HCT116 (cell line): ENCODE measurements around the gene LZTR1.

ENCODE experiments used
- CEBPB ChIP-seq: IDR thresholded peaks from 2 replicates; pipeline ENCODE4 v1.6.1; 2012; ENCODE audit warnings: low read depth
- EGR1 ChIP-seq: IDR thresholded peaks from 2 replicates; pipeline ENCODE4 v1.6.1; 2012; ENCODE audit warnings: low read depth
- EZH2 ChIP-seq: fragments of 200-600 bp; sonication (generic); IDR thresholded peaks from 2 replicates; pipeline ENCODE4 v1.6.1; 2017; ENCODE audit warnings: antibody characterized with exemption, mixed run types
- EZH2phosphoT487 ChIP-seq: fragments of 200-600 bp; IDR thresholded peaks from 2 replicates; pipeline ENCODE4 v1.6.1; 2018; ENCODE audit warnings: antibody characterized with exemption, borderline replicate concordance
- POLR2A ChIP-seq: IDR thresholded peaks from 2 replicates; pipeline ENCODE4 v1.7.0; 2011; ENCODE audit warnings: borderline replicate concordance; ENCODE audit not compliant: insufficient read depth, insufficient read length; ENCODE audit errors: extremely low read depth
- POLR2AphosphoS5 ChIP-seq: IDR thresholded peaks from 2 replicates; pipeline ENCODE4 v1.6.1; 2011; ENCODE audit warnings: mild to moderate bottlenecking, low read depth, low read length, moderate library complexity
- YY1 ChIP-seq: IDR thresholded peaks from 2 replicates; pipeline ENCODE4 v1.6.1; 2011; ENCODE audit warnings: low read length, low read depth, moderate library complexity, mild to moderate bottlenecking; ENCODE audit not compliant: insufficient replicate concordance; ENCODE audit errors: extremely low read depth
- TF ChIP-seq, protein P1 (sequence below), 3 experiments: fragments of 200-600 bp in 1 of 3; sonication (generic) in 1 of 3; IDR thresholded peaks in 2 of 3; conservative IDR thresholded peaks in 1 of 3; 2 replicates each; pipeline ENCODE4 v1.5.1; 2012 to 2017; ENCODE audit warnings: low read depth in 2 of 3, low read length in 2 of 3, antibody characterized with exemption in 1 of 3, borderline replicate concordance in 1 of 3, control low read depth in 1 of 3, mild to moderate bottlenecking in 1 of 3, mixed read lengths in 1 of 3, mixed run types in 1 of 3, moderate library complexity in 1 of 3; ENCODE audit not compliant: insufficient read depth in 1 of 3
- TF ChIP-seq, protein P2 (sequence below): IDR thresholded peaks from 2 replicates; pipeline ENCODE4 v1.6.1; 2012; ENCODE audit warnings: low read depth

DNA sequence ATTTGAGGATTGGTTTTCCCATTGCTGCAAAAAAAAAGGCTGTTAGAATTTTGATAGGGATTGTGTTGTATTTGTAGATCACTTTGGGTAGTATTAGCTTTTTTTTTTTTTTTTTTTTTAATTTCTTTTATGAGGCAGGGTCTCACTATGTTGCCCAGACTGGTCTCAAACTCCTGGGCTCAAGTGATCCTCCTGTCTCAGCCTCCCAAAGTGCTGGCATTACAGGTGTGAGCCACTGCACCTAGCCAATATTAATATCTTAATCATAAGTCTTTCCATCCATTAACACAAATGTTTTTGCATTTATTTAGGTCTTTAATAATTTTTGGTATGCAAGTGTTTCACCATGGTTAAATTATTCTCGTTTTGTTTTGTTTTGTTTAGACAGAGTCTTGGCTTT is 38.1 kb upstream of the LZTR1 start:
- TF ChIP-seq, protein P1, sequence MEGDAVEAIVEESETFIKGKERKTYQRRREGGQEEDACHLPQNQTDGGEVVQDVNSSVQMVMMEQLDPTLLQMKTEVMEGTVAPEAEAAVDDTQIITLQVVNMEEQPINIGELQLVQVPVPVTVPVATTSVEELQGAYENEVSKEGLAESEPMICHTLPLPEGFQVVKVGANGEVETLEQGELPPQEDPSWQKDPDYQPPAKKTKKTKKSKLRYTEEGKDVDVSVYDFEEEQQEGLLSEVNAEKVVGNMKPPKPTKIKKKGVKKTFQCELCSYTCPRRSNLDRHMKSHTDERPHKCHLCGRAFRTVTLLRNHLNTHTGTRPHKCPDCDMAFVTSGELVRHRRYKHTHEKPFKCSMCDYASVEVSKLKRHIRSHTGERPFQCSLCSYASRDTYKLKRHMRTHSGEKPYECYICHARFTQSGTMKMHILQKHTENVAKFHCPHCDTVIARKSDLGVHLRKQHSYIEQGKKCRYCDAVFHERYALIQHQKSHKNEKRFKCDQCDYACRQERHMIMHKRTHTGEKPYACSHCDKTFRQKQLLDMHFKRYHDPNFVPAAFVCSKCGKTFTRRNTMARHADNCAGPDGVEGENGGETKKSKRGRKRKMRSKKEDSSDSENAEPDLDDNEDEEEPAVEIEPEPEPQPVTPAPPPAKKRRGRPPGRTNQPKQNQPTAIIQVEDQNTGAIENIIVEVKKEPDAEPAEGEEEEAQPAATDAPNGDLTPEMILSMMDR (IDR thresholded peaks at IDR 0.05 in 2 of 3, conservative IDR thresholded peaks at IDR 0.05 in 1 of 3; ENCODE audit: borderline replicate concordance in 1 of 3, insufficient read depth in 1 of 3, low read depth in 2 of 3, low read length in 2 of 3), result no peak
- no peak for TF ChIP-seq POLR2A
- no peak for TF ChIP-seq EZH2phosphoT487
- TF ChIP-seq POLR2AphosphoS5, result no peak
- TF ChIP-seq, protein P2, sequence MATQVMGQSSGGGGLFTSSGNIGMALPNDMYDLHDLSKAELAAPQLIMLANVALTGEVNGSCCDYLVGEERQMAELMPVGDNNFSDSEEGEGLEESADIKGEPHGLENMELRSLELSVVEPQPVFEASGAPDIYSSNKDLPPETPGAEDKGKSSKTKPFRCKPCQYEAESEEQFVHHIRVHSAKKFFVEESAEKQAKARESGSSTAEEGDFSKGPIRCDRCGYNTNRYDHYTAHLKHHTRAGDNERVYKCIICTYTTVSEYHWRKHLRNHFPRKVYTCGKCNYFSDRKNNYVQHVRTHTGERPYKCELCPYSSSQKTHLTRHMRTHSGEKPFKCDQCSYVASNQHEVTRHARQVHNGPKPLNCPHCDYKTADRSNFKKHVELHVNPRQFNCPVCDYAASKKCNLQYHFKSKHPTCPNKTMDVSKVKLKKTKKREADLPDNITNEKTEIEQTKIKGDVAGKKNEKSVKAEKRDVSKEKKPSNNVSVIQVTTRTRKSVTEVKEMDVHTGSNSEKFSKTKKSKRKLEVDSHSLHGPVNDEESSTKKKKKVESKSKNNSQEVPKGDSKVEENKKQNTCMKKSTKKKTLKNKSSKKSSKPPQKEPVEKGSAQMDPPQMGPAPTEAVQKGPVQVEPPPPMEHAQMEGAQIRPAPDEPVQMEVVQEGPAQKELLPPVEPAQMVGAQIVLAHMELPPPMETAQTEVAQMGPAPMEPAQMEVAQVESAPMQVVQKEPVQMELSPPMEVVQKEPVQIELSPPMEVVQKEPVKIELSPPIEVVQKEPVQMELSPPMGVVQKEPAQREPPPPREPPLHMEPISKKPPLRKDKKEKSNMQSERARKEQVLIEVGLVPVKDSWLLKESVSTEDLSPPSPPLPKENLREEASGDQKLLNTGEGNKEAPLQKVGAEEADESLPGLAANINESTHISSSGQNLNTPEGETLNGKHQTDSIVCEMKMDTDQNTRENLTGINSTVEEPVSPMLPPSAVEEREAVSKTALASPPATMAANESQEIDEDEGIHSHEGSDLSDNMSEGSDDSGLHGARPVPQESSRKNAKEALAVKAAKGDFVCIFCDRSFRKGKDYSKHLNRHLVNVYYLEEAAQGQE, result no peak
- no peak for TF ChIP-seq CEBPB
- no peak for TF ChIP-seq YY1
- no peak for TF ChIP-seq EZH2
- no peak for TF ChIP-seq EGR1
